Colonic mucosa (tissue), 4 donors: Measurements from ENCODE around the gene ATG4A. TPM values are rescaled to one million over a fixed set of nuclear protein-coding genes. Genes with fewer than 3 reads are reported as not detected.

Experiments
- DNase-seq: peaks from one replicate; pipeline ENCODE4 v3.0.0-alpha.2; 2020
- H3K27ac ChIP-seq: fragments of 200-600 bp; one replicate; pipeline ENCODE4 v1.8.0; 2021
- H3K27me3 ChIP-seq: fragments of 200-600 bp; one replicate; pipeline ENCODE4 v1.8.0; 2021
- H3K36me3 ChIP-seq: fragments of 200-600 bp; one replicate; pipeline ENCODE4 v1.8.0; 2021
- H3K4me1 ChIP-seq: fragments of 200-600 bp; one replicate; pipeline ENCODE4 v1.8.0; 2021; ENCODE audit warnings: mild to moderate bottlenecking
- H3K4me3 ChIP-seq: fragments of 200-600 bp; one replicate; pipeline ENCODE4 v1.8.0; 2021
- H3K9ac ChIP-seq, 2 donors: one replicate each; pipeline ENCODE4 v1.7.0; 2013; ENCODE audit warnings: control low read depth in 2 of 2, low read depth in 2 of 2, low read length in 2 of 2
- H3K9me3 ChIP-seq: fragments of 200-600 bp; one replicate; pipeline ENCODE4 v1.8.0; 2021
- intact Hi-C: fragments of 100-400 bp; cut with DNase I; formaldehyde crosslinking; loops from one replicate; pipeline ENCODE4 v1.14.1; 2022
- total RNA-seq, 2 donors: library from RNA; stranded (reverse); fragmentation: NEBNext Ultra II Directional in 1 of 2; extraction: Animal tissue kit (Norgen Biotek cat#: 25700) in 1 of 2; gene quantifications; one replicate each; pipeline ENCODE4 v1.2.1, GENCODE V29; 2021
- TF ChIP-seq, protein P1 (sequence below): fragments of 200-600 bp; IDR thresholded peaks from one replicate; pipeline ENCODE4 v1.8.0; 2022; ENCODE audit warnings: antibody characterized with exemption, mild to moderate bottlenecking
- donor health status: healthy.
- donor health status: DM: no; HTN: no; CAD: no.
- donor health status: DM: no; HTN: no; CAD: no.

The ATG4A gene
- total RNA-seq, 2 donors from 2014 or later: 15.7 to 19.0 TPM

DNA sequence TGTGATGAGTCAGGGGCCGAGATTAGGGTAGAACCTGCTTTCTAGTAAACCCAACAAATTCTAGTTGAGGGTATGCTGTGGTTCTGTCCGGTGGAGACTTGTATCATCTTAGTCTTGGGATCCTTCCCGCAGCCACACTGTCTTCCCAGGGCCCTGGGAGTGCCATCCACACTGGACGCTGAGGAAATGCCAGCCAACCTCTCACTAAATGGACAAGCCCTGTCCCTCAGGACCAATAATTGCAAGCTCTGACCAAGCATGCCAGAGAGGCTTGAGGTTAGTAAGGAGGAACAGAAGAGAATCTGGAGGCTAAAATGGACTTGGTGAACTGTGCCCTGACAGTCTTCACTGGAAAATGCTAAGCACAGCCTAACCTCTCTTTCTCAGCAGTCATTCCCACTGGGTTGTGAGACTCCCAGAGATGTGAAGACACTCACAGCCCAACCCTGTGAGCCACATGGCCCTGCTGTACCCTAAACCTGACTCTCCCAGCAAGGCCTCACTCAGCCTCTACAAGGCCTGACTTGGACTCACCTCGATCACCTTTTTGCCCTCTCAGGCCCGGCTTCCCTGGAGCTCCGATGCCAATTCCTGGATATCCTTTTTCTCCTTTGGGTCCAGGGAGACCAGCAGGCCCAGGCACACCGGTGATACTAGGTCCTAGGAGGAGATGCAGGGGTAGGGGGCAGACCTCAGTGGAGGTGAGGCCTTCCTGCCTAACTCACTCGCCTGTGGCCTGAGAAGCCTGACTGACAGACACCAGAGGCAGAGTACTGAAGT lies 77.6 kb downstream of the ATG4A start:
- H3K9ac ChIP-seq: no peak overlapping the region
- no peak overlapping the region for H3K4me3 ChIP-seq
- TF ChIP-seq, protein P1, sequence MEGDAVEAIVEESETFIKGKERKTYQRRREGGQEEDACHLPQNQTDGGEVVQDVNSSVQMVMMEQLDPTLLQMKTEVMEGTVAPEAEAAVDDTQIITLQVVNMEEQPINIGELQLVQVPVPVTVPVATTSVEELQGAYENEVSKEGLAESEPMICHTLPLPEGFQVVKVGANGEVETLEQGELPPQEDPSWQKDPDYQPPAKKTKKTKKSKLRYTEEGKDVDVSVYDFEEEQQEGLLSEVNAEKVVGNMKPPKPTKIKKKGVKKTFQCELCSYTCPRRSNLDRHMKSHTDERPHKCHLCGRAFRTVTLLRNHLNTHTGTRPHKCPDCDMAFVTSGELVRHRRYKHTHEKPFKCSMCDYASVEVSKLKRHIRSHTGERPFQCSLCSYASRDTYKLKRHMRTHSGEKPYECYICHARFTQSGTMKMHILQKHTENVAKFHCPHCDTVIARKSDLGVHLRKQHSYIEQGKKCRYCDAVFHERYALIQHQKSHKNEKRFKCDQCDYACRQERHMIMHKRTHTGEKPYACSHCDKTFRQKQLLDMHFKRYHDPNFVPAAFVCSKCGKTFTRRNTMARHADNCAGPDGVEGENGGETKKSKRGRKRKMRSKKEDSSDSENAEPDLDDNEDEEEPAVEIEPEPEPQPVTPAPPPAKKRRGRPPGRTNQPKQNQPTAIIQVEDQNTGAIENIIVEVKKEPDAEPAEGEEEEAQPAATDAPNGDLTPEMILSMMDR: no peak
- H3K9me3 ChIP-seq: no peaks in the 10 kb centered on the region
- no peak overlapping the region for H3K27ac ChIP-seq
- intact Hi-C loops: no loop called here
- no peaks in the 10 kb centered on the region for H3K27me3 ChIP-seq
- DNase-seq: no peak
- H3K36me3 ChIP-seq: no peaks in the 10 kb centered on the region
- no peaks in the 10 kb centered on the region for H3K4me1 ChIP-seq

DNA sequence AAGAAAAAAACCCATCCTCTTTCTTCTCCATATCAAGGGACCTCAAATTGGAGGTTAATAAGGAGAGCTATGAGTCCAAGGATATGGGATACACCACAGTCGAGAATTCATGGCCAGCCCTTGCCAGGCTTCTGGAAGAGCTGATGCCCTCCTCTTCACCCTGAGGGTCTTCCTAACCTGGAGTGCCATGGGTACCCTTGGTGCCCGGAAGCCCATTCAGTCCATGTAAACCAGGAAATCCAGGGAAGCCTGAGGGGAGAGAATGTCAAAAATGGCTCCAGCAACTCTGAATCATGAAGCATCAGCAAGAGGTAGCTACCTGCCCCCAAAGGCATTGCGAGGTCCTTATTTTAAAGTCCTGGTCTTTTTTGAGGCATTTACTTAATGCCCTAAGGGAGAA lies 78.2 kb downstream of the ATG4A start:
- intact Hi-C loops: no loop called here
- Histone ChIP-seq H3K9ac (no peak overlapping the region), H3K27ac (no peak overlapping the region), H3K9me3 (no peaks in the 10 kb centered on the region), H3K4me1 (no peaks in the 10 kb centered on the region), H3K36me3 (no peaks in the 10 kb centered on the region), H3K4me3 (no peak overlapping the region), H3K27me3 (no peaks in the 10 kb centered on the region)
- TF ChIP-seq, protein P1: no peak
- no peak for DNase-seq

DNA sequence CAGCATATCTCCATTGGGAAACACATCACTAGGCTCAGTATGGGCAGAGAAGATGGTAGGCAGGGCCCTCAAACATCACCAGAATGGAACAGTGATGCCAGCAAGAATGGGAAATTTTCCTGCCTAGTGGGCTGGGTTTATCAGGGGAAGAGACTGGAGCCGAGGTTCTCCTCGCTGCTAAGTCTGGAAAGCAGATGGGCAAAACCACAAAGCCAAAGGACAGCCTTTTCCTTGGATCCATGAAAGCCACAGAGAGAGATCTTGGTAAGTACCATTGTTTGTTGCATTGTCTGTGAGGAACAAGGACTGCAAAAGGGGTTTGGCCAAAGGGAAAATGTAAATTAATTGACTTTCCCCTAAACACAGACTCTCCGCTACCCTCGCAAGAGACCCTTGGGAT lies 80.1 kb downstream of the ATG4A start:
- intact Hi-C loops: no loop called here
- H3K9me3 ChIP-seq: no peaks in the 10 kb centered on the region
- no peak overlapping the region for H3K4me3 ChIP-seq
- TF ChIP-seq, protein P1: no peak
- H3K27ac ChIP-seq: no peak overlapping the region
- H3K9ac ChIP-seq: no peak overlapping the region
- no peaks in the 10 kb centered on the region for H3K36me3 ChIP-seq
- H3K27me3 ChIP-seq: no peaks in the 10 kb centered on the region
- DNase-seq: no peak
- H3K4me1 ChIP-seq: no peaks in the 10 kb centered on the region

DNA sequence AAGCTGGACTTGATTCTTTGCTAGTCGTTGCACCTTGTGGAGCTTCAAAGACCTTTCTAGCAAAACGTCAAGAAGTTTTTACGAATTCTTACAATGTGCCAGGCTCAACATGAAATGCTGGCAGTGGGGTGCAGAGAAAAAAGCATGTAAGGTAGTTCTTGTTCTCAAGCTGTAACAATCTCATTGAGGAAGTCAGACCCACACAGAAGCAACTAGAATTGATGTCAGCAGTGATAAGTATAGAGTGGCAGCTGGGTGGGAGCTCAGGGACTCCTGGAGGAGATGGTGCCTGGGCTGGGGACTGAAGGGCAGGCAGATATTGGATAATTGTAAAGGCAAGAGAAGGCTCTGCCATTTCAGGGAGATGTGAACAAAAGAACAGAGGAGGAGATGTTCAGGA lies 82.3 kb downstream of the ATG4A start:
- H3K36me3 ChIP-seq: no peaks in the 10 kb centered on the region
- intact Hi-C loops: no loop called here
- no peak for DNase-seq
- H3K9me3 ChIP-seq: no peaks in the 10 kb centered on the region
- TF ChIP-seq, protein P1: no peak
- H3K4me1 ChIP-seq: no peaks in the 10 kb centered on the region
- H3K27ac ChIP-seq: no peak overlapping the region
- no peak overlapping the region for H3K4me3 ChIP-seq
- no peaks in the 10 kb centered on the region for H3K27me3 ChIP-seq
- H3K9ac ChIP-seq: no peak overlapping the region

DNA sequence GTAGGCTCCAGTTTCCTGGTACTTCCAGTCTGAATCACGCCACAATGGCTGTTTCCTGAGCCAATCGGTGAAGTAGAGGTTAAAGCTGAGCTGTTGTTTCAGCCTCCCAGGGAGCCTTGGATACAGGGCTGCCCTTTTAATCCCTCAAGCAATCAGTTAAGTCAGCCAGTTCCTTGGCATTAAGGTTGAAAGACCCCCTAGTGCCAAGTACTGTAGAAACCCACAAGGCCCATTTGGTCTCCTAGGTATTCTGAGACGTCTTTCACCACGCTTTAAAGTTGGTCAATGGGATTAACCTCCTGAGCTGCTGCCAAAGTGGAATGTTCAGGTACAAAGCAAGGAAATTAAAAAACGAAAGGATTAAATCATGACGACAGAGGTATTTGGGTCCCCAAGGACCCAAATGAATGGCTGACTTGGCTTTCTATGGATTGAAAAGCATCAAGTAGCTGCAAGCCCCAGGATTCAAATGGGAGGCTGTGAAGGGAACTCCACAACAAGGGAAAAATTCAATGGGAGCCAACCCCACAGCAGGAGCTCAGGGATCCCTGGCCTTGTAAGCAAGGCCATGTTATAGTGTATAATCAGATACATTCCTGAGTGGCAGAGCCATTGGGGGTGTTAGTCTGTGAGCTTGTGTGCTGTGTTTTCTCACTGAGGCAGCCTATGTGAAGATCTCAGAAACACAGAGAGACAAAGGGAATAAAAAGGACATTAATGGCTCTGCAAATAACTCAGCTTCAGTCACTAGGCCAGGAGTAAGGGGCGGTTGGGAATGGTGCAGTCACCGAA lies 86.0 kb downstream of the ATG4A start:
- TF ChIP-seq, protein P1: no peak
- intact Hi-C loops: no loop called here
- Histone ChIP-seq H3K27me3 (no peaks in the 10 kb centered on the region), H3K4me1 (no peaks in the 10 kb centered on the region), H3K9ac (no peak overlapping the region), H3K27ac (no peak overlapping the region), H3K9me3 (no peaks in the 10 kb centered on the region), H3K4me3 (no peak overlapping the region), H3K36me3 (no peaks in the 10 kb centered on the region)
- DNase-seq: no peak
